GM19099 (cell line): Measurements from ENCODE around the gene ADGRG1.

ENCODE experiments used
- POLR2A ChIP-seq: IDR thresholded peaks from 3 replicates; pipeline ENCODE4 v1.6.1; 2011; ENCODE audit warnings: low read depth; ENCODE audit not compliant: insufficient read length; ENCODE audit errors: extremely low read depth

The ADGRG1 gene

DNA sequence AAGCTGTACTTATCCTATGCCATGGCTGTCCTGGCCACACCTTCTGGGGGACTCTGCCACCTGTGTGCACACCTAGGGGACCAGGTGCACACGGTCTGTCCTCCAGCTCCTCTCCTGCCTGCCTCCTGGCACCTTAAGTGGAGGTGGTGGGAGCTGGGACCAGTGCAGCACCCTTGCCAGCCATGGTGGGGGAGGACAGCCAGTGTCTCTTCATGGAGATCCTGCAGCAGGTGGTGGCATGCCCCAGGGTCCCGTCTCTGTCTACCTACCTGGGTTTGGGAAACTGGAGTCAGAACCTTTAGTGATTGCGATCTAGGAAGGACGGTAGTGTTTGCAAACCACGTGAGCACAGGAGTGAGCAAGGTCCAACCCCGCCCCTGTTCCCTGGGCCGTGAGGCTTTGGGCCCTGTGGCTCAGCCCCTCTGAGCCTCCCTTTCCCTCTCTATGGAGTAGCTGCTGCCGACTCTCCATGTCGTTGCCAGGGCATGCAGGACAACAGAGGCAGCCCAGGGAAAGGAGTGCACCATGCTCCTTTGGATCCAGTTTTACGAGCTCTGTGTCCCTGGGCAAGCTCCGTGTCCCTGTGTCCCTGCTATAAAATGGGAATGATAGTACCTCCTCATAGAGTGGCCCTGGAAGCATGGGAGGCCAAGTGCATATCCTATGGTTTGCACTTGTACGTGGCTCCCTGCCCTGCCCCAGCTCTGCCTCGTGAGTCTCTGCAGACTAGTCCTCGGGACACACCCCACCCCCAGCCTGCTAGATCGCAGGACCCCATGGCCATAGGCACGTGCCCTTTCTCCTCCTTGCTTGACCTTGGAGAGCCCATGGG, 7.1 kb downstream of the ADGRG1 start:
- TF ChIP-seq POLR2A: no peak

DNA sequence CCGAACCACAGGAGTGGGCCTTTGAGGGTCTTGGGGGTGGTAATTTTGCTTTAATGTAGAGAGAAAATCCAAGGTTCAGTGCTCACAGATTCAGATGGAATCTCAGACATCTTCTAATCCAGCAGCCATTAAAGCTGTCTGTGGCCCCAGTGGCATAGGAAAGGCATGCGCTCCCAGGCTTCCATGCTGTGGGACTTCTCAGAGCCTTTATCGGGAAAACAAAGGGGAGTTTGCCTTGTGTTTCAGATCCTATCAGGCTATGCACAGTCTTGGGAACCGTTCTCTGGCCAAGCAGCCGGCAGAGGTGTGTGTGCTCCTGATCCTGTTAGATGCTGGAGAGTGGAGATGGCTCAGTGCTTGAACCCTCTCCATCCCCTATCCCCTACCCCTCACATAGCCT, 7.8 kb downstream of the ADGRG1 start:
- TF ChIP-seq POLR2A: no peak

DNA sequence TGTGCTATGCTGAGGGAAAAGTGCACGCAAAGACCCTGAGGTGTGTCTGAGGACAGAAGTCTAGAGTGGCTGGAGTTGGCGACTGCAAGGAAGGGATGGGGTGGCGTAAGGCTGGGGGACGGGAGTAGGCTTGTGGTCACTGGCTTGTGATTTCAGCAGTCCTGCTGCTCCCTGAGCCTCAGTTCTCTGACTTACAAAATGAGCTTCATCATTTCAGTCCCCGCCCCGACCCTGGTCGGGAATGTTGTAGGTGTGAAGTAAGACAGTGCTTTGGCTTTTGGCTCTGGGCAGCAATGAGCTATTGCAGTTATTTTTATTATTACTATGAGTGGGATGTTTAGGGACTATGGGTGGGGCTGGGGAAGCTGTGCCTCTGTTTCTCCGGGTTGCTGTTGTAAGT, 8.6 kb downstream of the ADGRG1 start:
- TF ChIP-seq POLR2A: no peak

DNA sequence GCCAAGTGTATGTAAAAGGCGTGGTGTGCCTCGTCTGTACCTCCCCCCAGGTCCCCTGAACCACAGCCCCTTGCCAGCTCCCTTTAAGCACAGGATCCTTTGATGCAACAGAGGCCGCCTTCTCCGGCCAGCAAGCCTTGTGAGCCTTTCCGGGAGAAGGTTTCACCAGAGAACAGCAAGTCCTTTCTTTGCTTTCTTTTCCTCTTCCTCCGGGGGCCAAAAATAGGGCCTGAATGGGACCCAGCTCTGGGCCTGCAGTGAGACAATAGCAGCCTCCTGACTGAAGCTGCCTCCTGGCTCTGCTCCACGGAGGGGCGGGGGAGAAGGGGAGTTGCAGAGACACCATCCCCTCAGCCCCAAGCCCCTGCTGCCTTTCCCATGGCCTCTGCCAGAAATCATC, 9.0 kb downstream of the ADGRG1 start:
- no peak for TF ChIP-seq POLR2A

DNA sequence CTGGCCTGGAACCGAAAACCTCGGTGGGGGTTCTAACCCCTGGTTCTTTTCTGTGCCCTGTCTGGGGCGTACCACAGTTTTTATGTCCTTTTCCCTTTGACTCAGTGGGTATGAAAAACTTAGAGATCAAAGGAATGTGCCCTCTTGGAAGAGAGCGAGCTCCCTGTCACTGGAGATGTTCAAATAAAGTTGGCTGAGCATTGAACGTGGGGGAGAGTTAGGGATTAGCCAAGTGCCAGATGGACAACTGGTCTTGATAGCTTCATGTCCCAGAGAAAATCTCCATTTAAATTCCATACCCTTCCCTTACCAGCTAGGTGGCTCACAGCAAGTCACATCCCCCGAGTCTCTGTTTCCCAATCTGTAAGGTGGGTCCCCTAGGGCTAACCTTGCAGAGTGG, 9.5 kb downstream of the ADGRG1 start:
- no peak for TF ChIP-seq POLR2A

DNA sequence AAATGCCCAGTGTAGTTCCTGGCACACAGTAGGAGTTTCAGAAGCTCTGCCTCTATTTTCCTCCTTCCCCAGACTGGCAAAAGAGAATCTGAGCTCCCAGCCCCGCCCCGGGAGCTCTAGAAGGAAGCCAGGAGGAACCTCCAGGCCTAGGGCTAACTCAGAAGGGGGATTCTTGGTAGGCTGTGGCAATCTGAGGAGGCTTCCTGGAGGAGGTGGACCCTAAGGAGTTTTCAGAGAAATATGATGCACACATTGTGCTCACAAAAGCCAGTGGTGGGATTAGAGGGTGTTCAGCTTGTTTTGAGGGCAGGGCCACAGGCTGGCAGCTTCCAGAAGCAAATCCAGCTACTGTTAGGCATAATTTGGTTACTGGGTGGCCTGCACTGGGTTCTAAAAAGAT, 10.0 kb downstream of the ADGRG1 start:
- TF ChIP-seq POLR2A: no peak

DNA sequence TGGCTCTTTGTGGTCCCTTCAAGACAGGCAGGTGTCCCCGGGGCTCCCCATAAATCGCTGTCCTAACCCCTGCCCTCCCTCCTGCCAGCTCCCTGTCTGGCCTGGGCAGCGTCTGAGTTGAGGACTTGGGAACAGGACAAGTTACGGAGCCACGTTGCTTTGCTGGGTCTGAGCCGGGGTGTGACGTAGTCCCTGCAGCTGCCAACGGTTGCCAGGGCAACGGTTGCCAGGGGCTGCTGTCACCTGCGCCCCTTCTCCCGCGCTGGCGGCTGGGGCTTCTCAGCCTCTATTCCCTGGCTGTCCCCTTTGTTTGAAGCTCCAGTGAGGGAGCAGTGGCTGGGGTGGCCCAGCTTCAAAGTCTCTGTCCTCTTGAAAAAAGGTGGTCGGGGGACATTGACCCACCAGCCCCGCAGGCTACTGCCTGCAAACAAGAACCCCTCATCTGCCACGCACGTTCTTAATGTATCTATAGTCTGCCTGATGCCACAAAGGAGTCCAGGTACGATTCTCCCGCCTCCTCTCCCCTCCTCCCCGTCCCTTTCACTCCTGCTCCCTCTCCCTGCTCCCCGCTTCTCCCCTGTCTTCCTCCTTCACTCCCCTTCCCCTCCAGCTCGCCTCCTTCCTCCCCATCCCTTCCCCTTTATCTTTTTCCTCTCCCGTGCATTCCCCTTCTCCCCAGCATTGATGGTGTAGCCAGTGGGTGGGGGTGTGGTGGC, 10.9 kb downstream of the ADGRG1 start:
- TF ChIP-seq POLR2A: no peak

DNA sequence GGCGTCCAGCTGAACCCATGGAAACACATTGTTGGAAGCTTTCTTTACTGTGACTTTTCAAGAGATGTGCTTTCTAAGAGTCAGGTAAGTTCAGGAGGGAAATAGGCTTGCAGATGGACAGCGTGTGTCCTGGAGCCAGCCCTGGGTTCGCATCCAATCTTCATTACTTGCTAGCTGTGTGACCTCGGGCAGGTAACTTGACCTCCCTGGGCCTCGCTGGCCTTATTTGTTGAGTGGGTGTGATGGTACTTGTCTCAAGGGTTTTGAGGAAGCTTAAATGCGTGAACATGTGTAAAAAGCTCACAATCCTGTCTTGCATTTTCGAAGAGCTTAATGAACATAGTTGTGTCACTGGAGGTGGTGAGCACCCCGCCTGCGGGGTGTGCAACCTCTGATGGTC, 11.8 kb downstream of the ADGRG1 start:
- TF ChIP-seq POLR2A: no peak

DNA sequence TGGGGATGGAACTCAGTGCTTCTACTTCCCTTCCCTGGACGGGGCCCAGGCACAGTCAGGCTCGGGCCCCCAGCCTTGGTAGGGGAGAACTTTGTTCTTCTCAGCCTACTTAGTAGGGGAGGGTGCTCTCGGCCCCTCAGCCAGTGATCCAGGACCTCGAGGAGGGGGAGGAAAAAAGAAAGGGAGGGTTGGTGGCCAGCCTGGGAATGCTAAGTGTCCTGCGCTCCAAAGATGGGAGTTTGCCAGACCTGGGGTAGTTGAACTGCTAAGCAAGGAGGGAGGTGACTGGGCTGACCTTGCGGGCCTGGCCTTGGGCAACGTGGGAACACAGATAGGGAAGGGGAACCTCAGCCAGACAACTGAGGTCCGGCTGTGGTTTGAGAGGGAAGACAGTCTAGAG, 12.2 kb downstream of the ADGRG1 start:
- no peak for TF ChIP-seq POLR2A

DNA sequence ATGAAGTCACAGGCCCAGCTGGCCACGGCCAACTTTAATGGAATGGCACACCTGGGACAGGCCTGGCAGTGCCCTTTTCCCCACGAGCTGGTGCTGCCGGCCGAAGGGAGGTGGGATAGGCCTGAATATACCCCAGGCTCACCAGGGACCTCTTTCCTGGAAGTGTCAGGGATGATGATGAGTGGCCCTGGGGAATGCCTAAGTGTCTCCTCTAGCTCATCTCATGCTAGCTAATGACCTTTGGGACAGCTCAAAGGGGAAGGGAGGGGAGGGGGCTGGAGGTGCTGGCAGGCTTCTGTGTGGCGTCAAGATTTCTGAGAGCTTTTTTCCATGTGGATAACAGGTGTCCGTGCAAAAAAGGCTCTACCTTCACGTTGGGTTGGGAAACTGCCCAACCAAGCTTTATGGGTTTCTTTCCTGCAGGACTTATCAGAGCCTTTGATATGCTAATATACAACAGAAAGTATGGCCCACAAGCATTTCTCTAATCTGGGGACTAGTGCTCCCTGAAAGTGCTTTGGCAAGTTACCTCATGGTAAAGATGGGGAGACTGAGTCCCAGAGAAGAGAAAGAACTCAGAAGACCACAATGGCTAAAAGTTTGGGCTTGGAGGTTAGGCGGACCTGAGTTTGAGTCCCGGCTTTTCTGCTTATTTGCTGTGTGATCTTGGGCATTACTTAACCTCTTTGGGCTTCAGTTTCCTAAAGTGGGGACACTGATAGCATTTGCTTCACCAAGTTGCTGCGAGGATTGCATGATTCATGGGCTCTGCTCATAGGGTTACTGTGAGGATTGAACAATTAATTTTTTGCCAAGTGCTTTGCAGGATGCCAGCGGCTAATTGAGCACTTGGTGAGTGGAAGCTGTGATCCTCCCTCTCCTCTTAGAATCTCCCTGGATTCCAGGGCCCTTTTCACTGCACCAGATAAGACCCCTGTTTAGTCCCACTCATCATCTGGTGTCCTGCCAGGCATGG, 14.0 kb downstream of the ADGRG1 start:
- no peak for TF ChIP-seq POLR2A

DNA sequence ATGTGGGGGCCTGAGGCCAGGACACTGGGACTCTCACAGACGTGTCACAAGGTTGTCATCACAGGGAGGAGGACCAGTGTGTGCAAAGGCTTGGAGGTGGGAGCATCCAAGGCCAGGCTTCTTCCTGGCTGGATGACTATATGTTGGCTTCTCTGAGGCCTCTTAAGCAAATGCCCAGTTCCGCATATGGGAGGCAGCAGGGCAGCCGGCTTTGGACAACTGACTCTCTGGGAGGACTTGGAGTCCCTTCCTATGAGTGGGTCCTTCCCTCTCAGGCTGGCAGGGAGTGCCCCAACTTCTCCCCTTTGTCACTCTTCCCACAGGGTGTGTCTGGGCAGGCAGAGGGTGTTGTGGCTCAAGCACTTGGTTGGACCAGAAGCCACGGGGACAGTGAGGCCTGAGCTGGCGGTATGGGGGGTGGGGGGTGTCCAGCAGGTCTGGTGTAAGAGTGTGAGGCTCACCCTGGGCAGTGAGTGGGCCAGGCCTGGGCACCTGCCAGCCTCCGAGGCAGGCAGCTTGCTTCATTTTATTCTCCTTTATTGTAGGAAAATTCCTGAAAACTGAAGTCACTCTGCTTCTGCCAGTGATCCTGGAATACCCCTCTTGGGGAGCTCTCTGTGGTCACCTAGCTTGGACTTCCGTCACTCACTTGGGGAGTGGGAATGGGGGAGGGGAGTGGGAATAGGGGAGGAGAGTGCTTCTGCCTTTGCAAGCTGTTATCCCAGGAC, 14.9 kb downstream of the ADGRG1 start:
- no peak for TF ChIP-seq POLR2A

DNA sequence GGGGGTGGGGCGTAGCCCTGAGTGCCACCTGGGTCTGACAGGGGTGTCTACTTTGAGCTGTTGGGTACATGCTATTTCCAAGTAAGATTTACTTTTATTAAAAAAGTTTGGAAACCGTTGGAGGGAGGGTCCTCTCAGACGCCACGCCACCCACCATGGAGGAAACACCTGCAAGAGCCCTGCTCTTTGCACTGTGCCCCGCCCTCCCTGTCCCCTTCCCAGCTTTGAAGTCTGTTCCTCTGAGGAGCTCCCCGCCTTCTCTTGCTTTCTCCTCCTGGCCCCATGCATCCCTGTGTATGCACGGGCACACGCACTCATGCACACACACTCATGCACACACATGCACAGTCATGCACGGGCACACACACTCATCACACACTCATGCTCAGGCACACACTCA, 15.5 kb downstream of the ADGRG1 start:
- no peak for TF ChIP-seq POLR2A

DNA sequence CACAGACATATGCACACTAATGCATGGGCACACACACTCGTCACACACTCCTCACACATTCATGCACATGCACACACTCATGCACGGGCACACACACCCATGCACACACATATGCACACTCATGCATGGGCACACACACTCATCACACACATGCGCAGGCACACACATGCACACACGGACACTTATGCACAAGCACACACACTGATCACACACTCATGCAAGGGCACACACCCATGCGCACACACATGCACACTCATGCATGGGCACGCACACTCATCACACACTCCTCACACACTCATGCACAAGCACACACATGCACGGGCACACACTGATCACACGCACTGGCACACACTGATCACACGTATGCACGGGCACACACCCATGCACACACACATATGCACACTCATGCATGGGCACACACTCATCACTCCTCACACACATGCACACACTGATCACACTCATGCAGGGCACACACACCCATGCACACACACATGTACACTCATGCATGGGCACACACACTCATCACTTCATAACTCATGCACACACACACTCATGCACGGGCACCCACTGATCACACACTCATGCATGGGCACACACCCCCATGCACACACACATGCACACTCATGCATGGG, 16.1 kb downstream of the ADGRG1 start:
- TF ChIP-seq POLR2A: no peak

DNA sequence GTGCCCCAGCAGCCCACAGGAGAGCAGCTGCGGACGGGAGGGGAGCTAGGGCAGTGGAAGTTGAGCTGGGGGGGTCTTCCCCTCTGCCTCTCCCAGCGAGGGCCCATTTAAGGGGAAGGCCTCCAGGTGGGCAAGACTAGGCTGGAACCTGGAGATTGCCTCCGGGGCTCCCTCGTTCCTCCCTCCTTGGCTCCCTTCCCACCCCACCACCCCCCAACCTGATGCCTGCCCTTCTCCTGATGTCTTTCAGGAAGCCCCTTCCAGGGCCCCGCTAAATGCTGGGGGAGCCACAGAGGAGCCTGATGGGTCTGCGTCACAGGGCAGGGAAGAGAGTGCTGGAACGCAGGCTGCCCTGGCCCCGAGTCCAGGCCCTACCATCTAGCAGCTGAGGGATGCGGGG, 16.7 kb downstream of the ADGRG1 start:
- TF ChIP-seq POLR2A: no peak
